Heart right ventricle (tissue), 16 donors: ENCODE measurements around the gene SLC35G3. TPM values are rescaled to one million over a fixed set of nuclear protein-coding genes. Genes with fewer than 3 reads are reported as not detected.
"Not testable (repeated sequence)": the region's sequence is repeated elsewhere in the genome, so short reads cannot be mapped to it uniquely, and the experiment has no call there.

ENCODE experiments used
- ATAC-seq, 8 donors: fragments of 200-7000 bp; cut with Tn5 transposase; one replicate each; pipeline ENCODE4 v1.9.1; 2020; ENCODE audit warnings: mild to moderate bottlenecking in 8 of 8, moderate library complexity in 8 of 8, moderate number of reproducible peaks in 1 of 8
- DNase-seq, 2 donors: peaks; one replicate each; pipeline ENCODE4 v3.0.0-alpha.2; 2020
- H3K27ac ChIP-seq, 10 donors: fragments of 200-600 bp; sonication (generic) in 2 of 10; one replicate each; pipeline versions ENCODE4 v1.5.0 to v1.8.0; 2020 to 2022; ENCODE audit warnings: mild to moderate bottlenecking in 3 of 10
- H3K27me3 ChIP-seq, 7 donors: fragments of 200-600 bp; one replicate each; pipeline ENCODE4 v1.8.0; 2021 to 2022; ENCODE audit warnings: mild to moderate bottlenecking in 2 of 7
- H3K36me3 ChIP-seq, 9 donors: fragments of 200-600 bp; sonication (generic) in 1 of 9; one replicate each; pipeline versions ENCODE4 v1.5.0 to v1.8.0; 2020 to 2022; ENCODE audit warnings: mild to moderate bottlenecking in 2 of 9
- H3K4me1 ChIP-seq, 9 donors: fragments of 200-600 bp; sonication (generic) in 1 of 9; one replicate each; pipeline versions ENCODE4 v1.5.0 to v1.8.0; 2020 to 2022; ENCODE audit warnings: mild to moderate bottlenecking in 4 of 9
- H3K4me3 ChIP-seq, 10 donors: fragments of 200-600 bp; sonication (generic) in 2 of 10; one replicate each; pipeline versions ENCODE4 v1.5.0 to v1.8.0; 2020 to 2022; ENCODE audit warnings: mild to moderate bottlenecking in 7 of 10, moderate library complexity in 2 of 10
- H3K9me3 ChIP-seq, 11 donors: fragments of 200-600 bp in 10 of 11; sonication (generic) in 2 of 11; one replicate each; pipeline versions ENCODE4 v1.5.0 to v1.8.0; 2013 to 2022; ENCODE audit warnings: mild to moderate bottlenecking in 2 of 11, control low read depth in 1 of 11, moderate library complexity in 1 of 11
- CTCF ChIP-seq, 9 donors: fragments of 200-600 bp; sonication (generic) in 2 of 9; IDR thresholded peaks; one replicate each; pipeline versions ENCODE4 v1.5.0 to v1.8.0; 2021 to 2022; ENCODE audit warnings: antibody characterized with exemption in 9 of 9, mild to moderate bottlenecking in 5 of 9, moderate library complexity in 1 of 9
- WGBS, 2 donors: extraction: QIAGEN DNeasy Blood & Tissue Kit; methylation state at CpG; one replicate each; pipeline ENCODE4 v1.1.7; 2013; ENCODE audit warnings: inconsistent platforms in 1 of 2; 5-methylcytosine and 5-hydroxymethylcytosine counted together
- intact Hi-C, 10 donors: fragments of 100-400 bp; cut with DNase I; formaldehyde crosslinking; loops; one replicate each; pipeline versions ENCODE4 v1.11.1 to v1.14.2; 2022
- long read RNA-seq, 3 donors: library from polyadenylated mRNA; unstranded; transcript quantifications; one replicate each; pipeline ENCODE4 v2.0.0, GENCODE V29; 2020 to 2021
- polyA plus RNA-seq, 2 donors: library from polyadenylated mRNA; stranded (reverse); fragments of 200-250 nt; gene quantifications; one replicate each; pipeline ENCODE4 v1.2.3, GENCODE V29; 2013
- total RNA-seq, 10 donors: library from RNA; stranded (reverse); fragmentation: NEBNext Ultra II Directional in 3 of 10; extraction: Animal tissue kit (Norgen Biotek cat#: 25700) in 3 of 10; gene quantifications; one replicate each; pipeline versions ENCODE4 v1.2.1 to v1.2.4, GENCODE V29; 2021 to 2023
- donor health status: Arrhythmogenic right ventricular cardiomyopathy.
- donor health status: ischemic (EF 13 %, LVEDD 7.1; RV severe dilation, severe dysfunction).
- donor health status: healthy with polysubstance abuse.
- donor health status: DM: no; HTN: yes; CAD: no.
- donor health status: DM: no; HTN: no; CAD: no.
- donor health status: ischemic (EF 25% LVEDD 6.9; RV normal size, moderate dysfunction).
- donor health status: ischemic (EF 25% LVEDD 5.7; RV mildly dilated, moderate dysfunction).
- donor health status: healthy.
- donor health status: DM: yes; HTN: yes; CAD: no.
- donor health status: Ischemic cardiomyopathy.
- donor health status: ischemic (EF 35%, LVEDD 5.7; RV mildly dilated, moderate dysfunction).
- donor health status: nonischemic (EF 11% LVEDD 7.7; RV severe dilation, severe dysfunction).
- donor health status: DM: yes; HTN: yes; CAD: no.
- donor health status: PGD.
- donor health status: ischemic (EF 29% LVEDD 5.4; RV normal size, mild dysfunction).
- donor health status: nonischemic (EF 23%, LVEDD 6.1; RV moderate dilation, normal function).

The SLC35G3 gene
- total RNA-seq (not detected), polyA plus RNA-seq (not detected)
- long read RNA-seq, donor 1 = 0 reads
- long read RNA-seq, donor 2 = 0 reads
- long read RNA-seq, donor 3 = 0 reads

GRCh38 chr17:35194001-35194400 lies at the start of gene SLC35G3:
Gene SLC35G3 (minus strand): TSS chr17:35194393. CDS start chr17:35194307, 86 bp downstream.
- H3K36me3 ChIP-seq, H3K9me3 ChIP-seq, H3K4me3 ChIP-seq, H3K27ac ChIP-seq, H3K27me3 ChIP-seq, intact Hi-C loops, DNase-seq: not testable (repeated sequence)
- peak in 1 of 8 donors; percentile 30 for ATAC-seq
- 95 to 97% methylated on average over 12 of the region's 12 CpGs for WGBS, 2 donors
- H3K4me1 ChIP-seq = peaks cover 0 to 10% (median 0%) of the 10 kb centered on the region in 9 donors

- H3K27ac ChIP-seq = peak overlapping the region; percentile 70 to 99 (median 96)
These were observed 49.6 kb upstream of the SLC35G3 start for GRCh38 chr17:35243561-35244340.

GRCh38 chr17:35242805-35243560 lies 48.8 kb upstream of the SLC35G3 start, which contains the start of gene SLFN5:
Gene SLFN5 (plus strand): TSS chr17:35243072. CDS start chr17:35258691, 15,619 bp downstream.
- TF ChIP-seq CTCF (IDR thresholded peaks at IDR 0.05) = peak in 1 of 9 donors; percentile 19
- Histone ChIP-seq H3K9me3 (no peaks in the 10 kb centered on the region), H3K4me1 (peaks cover 0 to 57% (median 29%) of the 10 kb centered on the region in 9 donors), H3K36me3 (peaks cover 0 to 20% (median 0%) of the 10 kb centered on the region in 9 donors), H3K27ac (peak within 1 kb of the TSS; percentile 77 to 99 (median 96)), H3K4me3 (peak within 1 kb of the TSS; percentile 47 to 95 (median 76)), H3K27me3 (no peaks in the 10 kb centered on the region)
- ATAC-seq = peak; percentile 95 to 98 (median 97)
- intact Hi-C loops = loop anchor here in 5 of 10 donors (2.0 to 10.0 kb wide), 7 partner anchors 52 to 298 kb away; partner anchors contain the start of genes NLE1 (in 2 of the 5) and SLFN12 (in 1 of the 5)
- 0% methylated on average over 44 of the region's 44 CpGs for WGBS, 2 donors
- peak; percentile 94 to 95 for DNase-seq

More at GRCh38 chr17:35243561-35244340, 49.6 kb upstream of the SLC35G3 start:
- Histone ChIP-seq H3K36me3 (peaks cover 0 to 27% (median 0%) of the 10 kb centered on the region in 9 donors), H3K9me3 (no peaks in the 10 kb centered on the region), H3K4me3 (peak overlapping the region; percentile 47 to 95 (median 76)), H3K4me1 (peaks cover 0 to 54% (median 29%) of the 10 kb centered on the region in 9 donors), H3K27me3 (no peaks in the 10 kb centered on the region)
- 10 to 13% methylated on average over 14 of the region's 14 CpGs for WGBS, 2 donors
- DNase-seq (peak; percentile 33 to 55), ATAC-seq (peak; percentile 36 to 76 (median 58))
- intact Hi-C loops = loop anchor here in 5 of 10 donors (2.0 to 10.0 kb wide), 7 partner anchors 51 to 297 kb away; partner anchors contain the start of genes NLE1 (in 2 of the 5) and SLFN12 (in 1 of the 5)
- TF ChIP-seq CTCF (IDR thresholded peaks at IDR 0.05) = no peak

GRCh38 chr17:35242158-35242804 lies 48.1 kb upstream of the SLC35G3 start:
- DNase-seq (peak; percentile 33 to 54), ATAC-seq (peak; percentile 7 to 66 (median 29))
- TF ChIP-seq CTCF (IDR thresholded peaks at IDR 0.05) = peak in 6 of 9 donors; percentile 19 to 43 (median 38)
- H3K36me3 ChIP-seq = peaks cover 0 to 12% (median 0%) of the 10 kb centered on the region in 9 donors
- H3K27me3 ChIP-seq = no peaks in the 10 kb centered on the region
- intact Hi-C loops = loop anchor here in 5 of 10 donors (2.0 to 10.0 kb wide), 7 partner anchors 53 to 299 kb away; partner anchors contain the start of genes NLE1 (in 2 of the 5) and SLFN12 (in 1 of the 5)
- H3K27ac ChIP-seq = peak overlapping the region; percentile 77 to 99 (median 96)
- peaks cover 0 to 57% (median 29%) of the 10 kb centered on the region in 9 donors for H3K4me1 ChIP-seq
- H3K9me3 ChIP-seq = no peaks in the 10 kb centered on the region
- H3K4me3 ChIP-seq = peak overlapping the region; percentile 47 to 95 (median 76)
- WGBS, 2 donors = 2 to 3% methylated on average over 43 of the region's 43 CpGs
